A549 (cell line): ENCODE data around the gene CLDN5. TPM values are rescaled to one million over a fixed set of nuclear protein-coding genes. Genes with fewer than 3 reads are reported as not detected.

Source experiments
- ATAC-seq, 2 experiments: fragments of 200-7000 bp in 1 of 2; fragments of >200 bp in 1 of 2; cut with Nextera tagmentation in 1 of 2; cut with Tn5 transposase in 1 of 2; 3 replicates each; pipeline versions ENCODE4 v1.8.0 to v1.9.1; 2018 to 2020; ENCODE audit warnings: mild to moderate bottlenecking in 1 of 2, moderate library complexity in 1 of 2
- CTCF ChIA-PET: fragments of 300-600 bp; sonication (Branson Sonifier 250); formaldehyde crosslinking; extraction: SDS; loops from one replicate; lab custom pipeline; 2021; ENCODE audit warnings: antibody characterized with exemption, inconsistent platforms; lab: Yijun Ruan, JAX
- POLR2A ChIA-PET: fragments of 350-600 bp; formaldehyde crosslinking; extraction: SDS; loops from one replicate; lab custom pipeline; 2021; ENCODE audit warnings: antibody characterized with exemption, inconsistent platforms; lab: Yijun Ruan, JAX
- DNase-seq, 2 experiments: peaks; one replicate each; pipeline versions ENCODE4 v3.0.0 to v3.0.0-alpha.2; 2011 to 2016; ENCODE audit warnings: low read depth in 1 of 2, low spot score in 1 of 2
- FAIRE-seq: peaks from 2 replicates; lab custom pipeline; 2011; peaks lifted over from hg19 to GRCh38; lab: Jason Lieb, UNC
- H3K27ac ChIP-seq, 2 experiments: fragments of >200 bp; sonication (Bioruptor Twin); formaldehyde crosslinking; 3 replicates each; pipeline ENCODE4 v1.5.1; 2016 to 2017
- H3K4me1 ChIP-seq: fragments of >200 bp; sonication (Bioruptor Twin); formaldehyde crosslinking; 3 replicates; pipeline ENCODE4 v1.6.1; 2016
- H3K4me2 ChIP-seq: fragments of >200 bp; sonication (Bioruptor Twin); formaldehyde crosslinking; 3 replicates; pipeline ENCODE4 v1.6.1; 2016
- H3K4me3 ChIP-seq: fragments of >200 bp; sonication (Bioruptor Twin); formaldehyde crosslinking; 3 replicates; pipeline ENCODE4 v1.5.1; 2016
- H3K9me3 ChIP-seq: fragments of >200 bp; sonication (Bioruptor Twin); formaldehyde crosslinking; 3 replicates; pipeline ENCODE4 v1.6.1; 2016
- CBX2 ChIP-seq: fragments of 200-600 bp; sonication (generic); IDR thresholded peaks from 2 replicates; pipeline ENCODE4 v1.6.1; 2016; ENCODE audit warnings: low read depth, mild to moderate bottlenecking, borderline replicate concordance
- CHD4 ChIP-seq: fragments of 200-600 bp; sonication (generic); IDR thresholded peaks from 2 replicates; pipeline ENCODE4 v1.6.1; 2016; ENCODE audit warnings: antibody characterized with exemption, mild to moderate bottlenecking, borderline replicate concordance
- EHF ChIP-seq: fragments of 250-450 bp; sonication (Bioruptor Pico); IDR thresholded peaks from 2 replicates; pipeline ENCODE4 v1.5.0; 2020; ENCODE audit warnings: mild to moderate bottlenecking
- EP300 ChIP-seq, 2 experiments: fragments of >200 bp; sonication (Bioruptor Twin); formaldehyde crosslinking; IDR thresholded peaks; 2 replicates in 1 of 2; 3 replicates in 1 of 2; pipeline ENCODE4 v1.6.1; 2016 to 2017
- ESRRA ChIP-seq: fragments of 150-350 bp; IDR thresholded peaks from 2 replicates; pipeline ENCODE4 v1.6.1; 2014; ENCODE audit warnings: mild to moderate bottlenecking, low read length, borderline replicate concordance
- GATA3 ChIP-seq: IDR thresholded peaks from 2 replicates; pipeline ENCODE4 v1.6.1; 2012; ENCODE audit warnings: borderline replicate concordance
- JUN ChIP-seq, 2 experiments: fragments of >200 bp; sonication (Bioruptor Twin); formaldehyde crosslinking; IDR thresholded peaks; 2 replicates in 1 of 2; 3 replicates in 1 of 2; pipeline ENCODE4 v1.6.1; 2016 to 2017
- JUNB ChIP-seq: fragments of >200 bp; sonication (Bioruptor Twin); formaldehyde crosslinking; IDR thresholded peaks from 2 replicates; pipeline ENCODE4 v1.6.1; 2016
- MAZ ChIP-seq: fragments of 150-350 bp; IDR thresholded peaks from 2 replicates; pipeline ENCODE4 v1.6.1; 2014; ENCODE audit warnings: antibody characterized with exemption, low read depth, low read length, borderline replicate concordance
- NR3C1 ChIP-seq: fragments of >200 bp; sonication (Bioruptor Twin); formaldehyde crosslinking; IDR thresholded peaks from 3 replicates; pipeline ENCODE4 v1.6.1; 2017
- RCOR1 ChIP-seq: fragments of 150-350 bp; IDR thresholded peaks from 2 replicates; pipeline ENCODE4 v1.6.1; 2014; ENCODE audit warnings: antibody characterized with exemption, low read length, low read depth
- RFX5 ChIP-seq: fragments of 450-650 bp; IDR thresholded peaks from 2 replicates; pipeline ENCODE4 v1.7.1; 2014; ENCODE audit warnings: antibody characterized with exemption, mild to moderate bottlenecking, moderate library complexity
- TFCP2L1 ChIP-seq: fragments of 250-450 bp; sonication (Bioruptor Pico); IDR thresholded peaks from 2 replicates; pipeline ENCODE4 v1.5.0; 2021; ENCODE audit warnings: mild to moderate bottlenecking
- ZC3H11A ChIP-seq: fragments of 450-650 bp; IDR thresholded peaks from 2 replicates; pipeline ENCODE4 v1.6.1; 2014; ENCODE audit warnings: antibody characterized with exemption, mild to moderate bottlenecking
- ZFP36 ChIP-seq: fragments of 450-650 bp; IDR thresholded peaks from 2 replicates; pipeline ENCODE4 v1.6.1; 2014; ENCODE audit warnings: borderline replicate concordance; ENCODE audit not compliant: partially characterized antibody
- ZSCAN20 ChIP-seq: fragments of 250-450 bp; sonication (Bioruptor Pico); IDR thresholded peaks from 2 replicates; pipeline ENCODE4 v1.8.0; 2022; ENCODE audit warnings: mild to moderate bottlenecking, moderate library complexity
- WGBS: methylation state at CpG from one replicate; pipeline ENCODE4 v1.1.6; 2017; ENCODE audit errors: missing lambda C conversion rate; 5-methylcytosine and 5-hydroxymethylcytosine counted together
- polyA plus RNA-seq, 4 experiments: library from polyadenylated mRNA; depleted of rRNA in 3 of 4; stranded (reverse); fragments of >200 nt; fragmentation: RNase III in 1 of 4; extraction: RNeasy Plus Mini Kit Qiagen cat#74134 plus additional on column Dnase treatment in 1 of 4; gene quantifications; 2 replicates in 3 of 4; 3 replicates in 1 of 4; pipeline ENCODE4 v1.2.3, GENCODE V29; 2011 to 2017
- TF ChIP-seq, protein P1 (sequence below): fragments of >200 bp; sonication (Bioruptor Twin); formaldehyde crosslinking; IDR thresholded peaks from 3 replicates; pipeline ENCODE4 v1.6.1; 2016
- TF ChIP-seq, protein P2 (sequence below): fragments of 200-600 bp; sonication (generic); IDR thresholded peaks from 2 replicates; pipeline ENCODE4 v1.6.1; 2016; ENCODE audit warnings: antibody characterized with exemption, mild to moderate bottlenecking, moderate library complexity
- TF ChIP-seq, protein P3 (sequence below): fragments of 250-450 bp; sonication (Bioruptor Pico); IDR thresholded peaks from 2 replicates; pipeline ENCODE4 v1.5.0; 2021; ENCODE audit warnings: mild to moderate bottlenecking, moderate library complexity, borderline replicate concordance
- TF ChIP-seq, protein P4 (sequence below): fragments of >200 bp; sonication (Bioruptor Twin); formaldehyde crosslinking; IDR thresholded peaks from 3 replicates; pipeline ENCODE4 v1.5.1; 2016
- TF ChIP-seq, protein P5 (sequence below): IDR thresholded peaks from 2 replicates; pipeline ENCODE4 v1.6.1; 2012; ENCODE audit warnings: low read depth, borderline replicate concordance
- TF ChIP-seq, protein P6 (sequence below): fragments of 150-350 bp; IDR thresholded peaks from 2 replicates; pipeline ENCODE4 v1.6.1; 2014; ENCODE audit warnings: low read depth, mild to moderate bottlenecking, low read length

The CLDN5 gene
- polyA plus RNA-seq, 2 of the 4 experiments (the other 2 are of a cell fraction) = not detected

DNA sequence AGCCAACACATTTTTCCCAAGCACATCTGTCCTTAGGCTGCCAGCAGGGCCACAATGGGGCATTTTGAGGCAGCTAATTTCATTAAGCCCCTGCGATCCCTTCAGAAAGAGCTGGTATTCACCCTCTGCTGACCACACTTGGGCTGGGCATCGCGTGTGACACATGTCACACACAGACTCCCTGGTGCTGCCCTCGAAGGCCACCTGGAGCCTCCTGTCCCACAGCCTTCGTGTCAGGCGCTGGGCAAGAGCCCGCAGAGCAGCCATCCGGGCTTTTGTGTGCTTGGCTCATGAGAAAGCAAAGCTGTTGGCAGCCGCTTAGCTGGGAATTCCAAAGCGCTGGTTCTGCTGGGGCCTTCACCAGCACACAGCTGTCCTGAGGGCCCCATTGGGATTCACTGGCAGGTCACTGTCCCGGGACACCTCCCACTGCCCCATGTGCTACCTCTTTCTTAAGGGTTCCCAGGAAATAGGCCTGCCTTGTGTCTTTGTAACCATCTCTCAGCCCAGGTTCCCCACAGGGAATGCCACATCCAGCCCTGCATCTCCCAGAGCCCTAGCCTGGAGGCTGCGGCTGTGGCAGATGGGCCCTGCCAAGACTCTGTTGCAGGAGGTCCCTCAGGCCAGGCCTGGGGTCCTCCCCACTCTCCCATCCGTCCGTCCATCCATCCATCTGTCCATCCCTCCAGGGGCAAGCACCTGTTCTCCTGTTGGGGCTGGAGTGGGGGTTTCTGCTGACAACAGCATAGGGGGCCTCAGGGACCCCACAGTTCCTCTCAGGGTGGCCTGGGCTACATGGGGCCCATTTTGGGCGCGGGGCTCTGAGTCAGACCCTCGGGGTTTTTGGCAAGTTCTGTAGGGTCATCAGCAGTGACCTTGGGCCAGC is 4.9 kb downstream of the CLDN5 start:
- TF ChIP-seq, protein P1, sequence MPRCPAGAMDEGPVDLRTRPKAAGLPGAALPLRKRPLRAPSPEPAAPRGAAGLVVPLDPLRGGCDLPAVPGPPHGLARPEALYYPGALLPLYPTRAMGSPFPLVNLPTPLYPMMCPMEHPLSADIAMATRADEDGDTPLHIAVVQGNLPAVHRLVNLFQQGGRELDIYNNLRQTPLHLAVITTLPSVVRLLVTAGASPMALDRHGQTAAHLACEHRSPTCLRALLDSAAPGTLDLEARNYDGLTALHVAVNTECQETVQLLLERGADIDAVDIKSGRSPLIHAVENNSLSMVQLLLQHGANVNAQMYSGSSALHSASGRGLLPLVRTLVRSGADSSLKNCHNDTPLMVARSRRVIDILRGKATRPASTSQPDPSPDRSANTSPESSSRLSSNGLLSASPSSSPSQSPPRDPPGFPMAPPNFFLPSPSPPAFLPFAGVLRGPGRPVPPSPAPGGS = no peak
- TF ChIP-seq MAZ (no peak), CBX2 (no peak), RCOR1 (no peak), EHF (CRISPR knock-in tag) (no peak), CHD4 (no peak), ZFP36 (no peak), JUN (IDR thresholded peaks at IDR 0.05) (no peak), ZSCAN20 (CRISPR knock-in tag) (no peak), TFCP2L1 (no peak), JUNB (no peak)
- TF ChIP-seq, protein P2, sequence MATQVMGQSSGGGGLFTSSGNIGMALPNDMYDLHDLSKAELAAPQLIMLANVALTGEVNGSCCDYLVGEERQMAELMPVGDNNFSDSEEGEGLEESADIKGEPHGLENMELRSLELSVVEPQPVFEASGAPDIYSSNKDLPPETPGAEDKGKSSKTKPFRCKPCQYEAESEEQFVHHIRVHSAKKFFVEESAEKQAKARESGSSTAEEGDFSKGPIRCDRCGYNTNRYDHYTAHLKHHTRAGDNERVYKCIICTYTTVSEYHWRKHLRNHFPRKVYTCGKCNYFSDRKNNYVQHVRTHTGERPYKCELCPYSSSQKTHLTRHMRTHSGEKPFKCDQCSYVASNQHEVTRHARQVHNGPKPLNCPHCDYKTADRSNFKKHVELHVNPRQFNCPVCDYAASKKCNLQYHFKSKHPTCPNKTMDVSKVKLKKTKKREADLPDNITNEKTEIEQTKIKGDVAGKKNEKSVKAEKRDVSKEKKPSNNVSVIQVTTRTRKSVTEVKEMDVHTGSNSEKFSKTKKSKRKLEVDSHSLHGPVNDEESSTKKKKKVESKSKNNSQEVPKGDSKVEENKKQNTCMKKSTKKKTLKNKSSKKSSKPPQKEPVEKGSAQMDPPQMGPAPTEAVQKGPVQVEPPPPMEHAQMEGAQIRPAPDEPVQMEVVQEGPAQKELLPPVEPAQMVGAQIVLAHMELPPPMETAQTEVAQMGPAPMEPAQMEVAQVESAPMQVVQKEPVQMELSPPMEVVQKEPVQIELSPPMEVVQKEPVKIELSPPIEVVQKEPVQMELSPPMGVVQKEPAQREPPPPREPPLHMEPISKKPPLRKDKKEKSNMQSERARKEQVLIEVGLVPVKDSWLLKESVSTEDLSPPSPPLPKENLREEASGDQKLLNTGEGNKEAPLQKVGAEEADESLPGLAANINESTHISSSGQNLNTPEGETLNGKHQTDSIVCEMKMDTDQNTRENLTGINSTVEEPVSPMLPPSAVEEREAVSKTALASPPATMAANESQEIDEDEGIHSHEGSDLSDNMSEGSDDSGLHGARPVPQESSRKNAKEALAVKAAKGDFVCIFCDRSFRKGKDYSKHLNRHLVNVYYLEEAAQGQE = no peak
- TF ChIP-seq, protein P3, sequence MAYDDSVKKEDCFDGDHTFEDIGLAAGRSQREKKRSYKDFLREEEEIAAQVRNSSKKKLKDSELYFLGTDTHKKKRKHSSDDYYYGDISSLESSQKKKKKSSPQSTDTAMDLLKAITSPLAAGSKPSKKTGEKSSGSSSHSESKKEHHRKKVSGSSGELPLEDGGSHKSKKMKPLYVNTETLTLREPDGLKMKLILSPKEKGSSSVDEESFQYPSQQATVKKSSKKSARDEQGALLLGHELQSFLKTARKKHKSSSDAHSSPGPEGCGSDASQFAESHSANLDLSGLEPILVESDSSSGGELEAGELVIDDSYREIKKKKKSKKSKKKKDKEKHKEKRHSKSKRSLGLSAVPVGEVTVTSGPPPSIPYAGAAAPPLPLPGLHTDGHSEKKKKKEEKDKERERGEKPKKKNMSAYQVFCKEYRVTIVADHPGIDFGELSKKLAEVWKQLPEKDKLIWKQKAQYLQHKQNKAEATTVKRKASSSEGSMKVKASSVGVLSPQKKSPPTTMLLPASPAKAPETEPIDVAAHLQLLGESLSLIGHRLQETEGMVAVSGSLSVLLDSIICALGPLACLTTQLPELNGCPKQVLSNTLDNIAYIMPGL (CRISPR knock-in tag) = no peak
- TF ChIP-seq, all 56 proteins: peak for 0
- Histone ChIP-seq H3K27ac (no peak overlapping the region), H3K9me3 (no peaks in the 10 kb centered on the region), H3K4me2 (no peak overlapping the region), H3K4me3 (no peak overlapping the region), H3K4me1 (no peaks in the 10 kb centered on the region)
- ChIA-PET CTCF (interaction anchor here (1.5 kb wide), 1 partner anchor 113 kb away, joined by 3 read pairs; no protein-coding TSS in a partner anchor), POLR2A (no interaction called here)
- ATAC-seq (no peak), DNase-seq (no peak), FAIRE-seq (no peak)
- WGBS = 90% methylated on average over 4 of the region's 17 CpGs

DNA sequence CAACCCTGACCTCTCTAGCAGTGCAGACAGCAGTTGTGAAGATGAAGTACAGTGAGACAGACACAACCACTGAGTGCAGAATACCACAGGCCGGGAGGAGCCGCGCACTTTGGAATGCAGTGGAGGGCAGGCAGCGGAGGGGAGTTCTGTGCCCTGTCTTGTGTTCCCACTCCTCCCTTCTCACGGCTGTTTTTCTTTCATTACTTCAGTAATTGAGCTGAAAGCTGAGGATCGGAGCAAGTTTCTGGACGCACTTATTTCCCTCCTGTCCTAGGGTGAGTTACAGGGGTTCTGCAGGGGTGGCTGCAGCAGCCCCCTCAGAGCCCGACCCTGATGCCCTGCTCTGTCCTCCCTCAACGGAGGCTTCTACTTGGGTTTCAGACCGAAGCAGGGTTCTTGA is 5.6 kb downstream of the CLDN5 start:
- no peaks in the 10 kb centered on the region for H3K4me1 ChIP-seq
- FAIRE-seq (no peak), DNase-seq (no peak), ATAC-seq (no peak)
- H3K4me2 ChIP-seq = no peak overlapping the region
- H3K27ac ChIP-seq = no peak overlapping the region
- CTCF ChIA-PET = interaction anchor here (1.5 kb wide), 1 partner anchor 114 kb away, joined by 3 read pairs; no protein-coding TSS in a partner anchor
- H3K4me3 ChIP-seq = no peak overlapping the region
- 94% methylated on average over 8 of the region's 10 CpGs for WGBS
- no peaks in the 10 kb centered on the region for H3K9me3 ChIP-seq
- POLR2A ChIA-PET = no interaction called here
- TF ChIP-seq, protein P4, sequence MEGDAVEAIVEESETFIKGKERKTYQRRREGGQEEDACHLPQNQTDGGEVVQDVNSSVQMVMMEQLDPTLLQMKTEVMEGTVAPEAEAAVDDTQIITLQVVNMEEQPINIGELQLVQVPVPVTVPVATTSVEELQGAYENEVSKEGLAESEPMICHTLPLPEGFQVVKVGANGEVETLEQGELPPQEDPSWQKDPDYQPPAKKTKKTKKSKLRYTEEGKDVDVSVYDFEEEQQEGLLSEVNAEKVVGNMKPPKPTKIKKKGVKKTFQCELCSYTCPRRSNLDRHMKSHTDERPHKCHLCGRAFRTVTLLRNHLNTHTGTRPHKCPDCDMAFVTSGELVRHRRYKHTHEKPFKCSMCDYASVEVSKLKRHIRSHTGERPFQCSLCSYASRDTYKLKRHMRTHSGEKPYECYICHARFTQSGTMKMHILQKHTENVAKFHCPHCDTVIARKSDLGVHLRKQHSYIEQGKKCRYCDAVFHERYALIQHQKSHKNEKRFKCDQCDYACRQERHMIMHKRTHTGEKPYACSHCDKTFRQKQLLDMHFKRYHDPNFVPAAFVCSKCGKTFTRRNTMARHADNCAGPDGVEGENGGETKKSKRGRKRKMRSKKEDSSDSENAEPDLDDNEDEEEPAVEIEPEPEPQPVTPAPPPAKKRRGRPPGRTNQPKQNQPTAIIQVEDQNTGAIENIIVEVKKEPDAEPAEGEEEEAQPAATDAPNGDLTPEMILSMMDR = no peak
- no peak for TF ChIP-seq ESRRA
- TF ChIP-seq, protein P5, sequence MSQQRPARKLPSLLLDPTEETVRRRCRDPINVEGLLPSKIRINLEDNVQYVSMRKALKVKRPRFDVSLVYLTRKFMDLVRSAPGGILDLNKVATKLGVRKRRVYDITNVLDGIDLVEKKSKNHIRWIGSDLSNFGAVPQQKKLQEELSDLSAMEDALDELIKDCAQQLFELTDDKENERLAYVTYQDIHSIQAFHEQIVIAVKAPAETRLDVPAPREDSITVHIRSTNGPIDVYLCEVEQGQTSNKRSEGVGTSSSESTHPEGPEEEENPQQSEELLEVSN = no peak
- TF ChIP-seq, protein P6, sequence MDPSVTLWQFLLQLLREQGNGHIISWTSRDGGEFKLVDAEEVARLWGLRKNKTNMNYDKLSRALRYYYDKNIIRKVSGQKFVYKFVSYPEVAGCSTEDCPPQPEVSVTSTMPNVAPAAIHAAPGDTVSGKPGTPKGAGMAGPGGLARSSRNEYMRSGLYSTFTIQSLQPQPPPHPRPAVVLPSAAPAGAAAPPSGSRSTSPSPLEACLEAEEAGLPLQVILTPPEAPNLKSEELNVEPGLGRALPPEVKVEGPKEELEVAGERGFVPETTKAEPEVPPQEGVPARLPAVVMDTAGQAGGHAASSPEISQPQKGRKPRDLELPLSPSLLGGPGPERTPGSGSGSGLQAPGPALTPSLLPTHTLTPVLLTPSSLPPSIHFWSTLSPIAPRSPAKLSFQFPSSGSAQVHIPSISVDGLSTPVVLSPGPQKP = no peak
- no peak for TF ChIP-seq NR3C1
- TF ChIP-seq EHF (CRISPR knock-in tag) = no peak
- no peak for TF ChIP-seq EP300 (IDR thresholded peaks at IDR 0.05)
- TF ChIP-seq ZSCAN20 (CRISPR knock-in tag) = no peak
- TF ChIP-seq ZC3H11A = no peak
- TF ChIP-seq GATA3 = no peak
- TF ChIP-seq, protein P3 (CRISPR knock-in tag) = no peak
- TF ChIP-seq RFX5 = no peak
